ENCODE measurements around the gene SMARCD3. TPM values are rescaled to one million over a fixed set of nuclear protein-coding genes. Genes with fewer than 3 reads are reported as not detected.

SMARCD3 gene
- total and polyA plus RNA-seq, 2 of the 13 experiments (the other 11 are each of a cell fraction or from before 2014, with no cell fraction given): 0.20 to 0.62 TPM

- TF ChIP-seq, protein P1, sequence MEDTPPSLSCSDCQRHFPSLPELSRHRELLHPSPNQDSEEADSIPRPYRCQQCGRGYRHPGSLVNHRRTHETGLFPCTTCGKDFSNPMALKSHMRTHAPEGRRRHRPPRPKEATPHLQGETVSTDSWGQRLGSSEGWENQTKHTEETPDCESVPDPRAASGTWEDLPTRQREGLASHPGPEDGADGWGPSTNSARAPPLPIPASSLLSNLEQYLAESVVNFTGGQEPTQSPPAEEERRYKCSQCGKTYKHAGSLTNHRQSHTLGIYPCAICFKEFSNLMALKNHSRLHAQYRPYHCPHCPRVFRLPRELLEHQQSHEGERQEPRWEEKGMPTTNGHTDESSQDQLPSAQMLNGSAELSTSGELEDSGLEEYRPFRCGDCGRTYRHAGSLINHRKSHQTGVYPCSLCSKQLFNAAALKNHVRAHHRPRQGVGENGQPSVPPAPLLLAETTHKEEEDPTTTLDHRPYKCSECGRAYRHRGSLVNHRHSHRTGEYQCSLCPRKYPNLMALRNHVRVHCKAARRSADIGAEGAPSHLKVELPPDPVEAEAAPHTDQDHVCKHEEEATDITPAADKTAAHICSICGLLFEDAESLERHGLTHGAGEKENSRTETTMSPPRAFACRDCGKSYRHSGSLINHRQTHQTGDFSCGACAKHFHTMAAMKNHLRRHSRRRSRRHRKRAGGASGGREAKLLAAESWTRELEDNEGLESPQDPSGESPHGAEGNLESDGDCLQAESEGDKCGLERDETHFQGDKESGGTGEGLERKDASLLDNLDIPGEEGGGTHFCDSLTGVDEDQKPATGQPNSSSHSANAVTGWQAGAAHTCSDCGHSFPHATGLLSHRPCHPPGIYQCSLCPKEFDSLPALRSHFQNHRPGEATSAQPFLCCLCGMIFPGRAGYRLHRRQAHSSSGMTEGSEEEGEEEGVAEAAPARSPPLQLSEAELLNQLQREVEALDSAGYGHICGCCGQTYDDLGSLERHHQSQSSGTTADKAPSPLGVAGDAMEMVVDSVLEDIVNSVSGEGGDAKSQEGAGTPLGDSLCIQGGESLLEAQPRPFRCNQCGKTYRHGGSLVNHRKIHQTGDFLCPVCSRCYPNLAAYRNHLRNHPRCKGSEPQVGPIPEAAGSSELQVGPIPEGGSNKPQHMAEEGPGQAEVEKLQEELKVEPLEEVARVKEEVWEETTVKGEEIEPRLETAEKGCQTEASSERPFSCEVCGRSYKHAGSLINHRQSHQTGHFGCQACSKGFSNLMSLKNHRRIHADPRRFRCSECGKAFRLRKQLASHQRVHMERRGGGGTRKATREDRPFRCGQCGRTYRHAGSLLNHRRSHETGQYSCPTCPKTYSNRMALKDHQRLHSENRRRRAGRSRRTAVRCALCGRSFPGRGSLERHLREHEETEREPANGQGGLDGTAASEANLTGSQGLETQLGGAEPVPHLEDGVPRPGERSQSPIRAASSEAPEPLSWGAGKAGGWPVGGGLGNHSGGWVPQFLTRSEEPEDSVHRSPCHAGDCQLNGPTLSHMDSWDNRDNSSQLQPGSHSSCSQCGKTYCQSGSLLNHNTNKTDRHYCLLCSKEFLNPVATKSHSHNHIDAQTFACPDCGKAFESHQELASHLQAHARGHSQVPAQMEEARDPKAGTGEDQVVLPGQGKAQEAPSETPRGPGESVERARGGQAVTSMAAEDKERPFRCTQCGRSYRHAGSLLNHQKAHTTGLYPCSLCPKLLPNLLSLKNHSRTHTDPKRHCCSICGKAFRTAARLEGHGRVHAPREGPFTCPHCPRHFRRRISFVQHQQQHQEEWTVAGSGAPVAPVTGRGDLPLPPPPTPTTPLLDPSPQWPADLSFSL (CRISPR knock-in tag; IDR thresholded peaks at IDR 0.05): no peak; the same call in 1 of the 2 replicates
- TF ChIP-seq ELF3 (CRISPR knock-in tag; IDR thresholded peaks at IDR 0.05) (peak; percentile 32; the same call in 1 of the 2 replicates), HNRNPLL (IDR thresholded peaks at IDR 0.05; ENCODE audit: low read depth, low read length, poor library complexity, severe bottlenecking) (peak; percentile 53), ZBTB33 (CRISPR knock-in tag; IDR thresholded peaks at IDR 0.05) (no peak), ZNF317 (CRISPR knock-in tag; IDR thresholded peaks at IDR 0.05) (no peak), ZNF232 (CRISPR knock-in tag; IDR thresholded peaks at IDR 0.05; ENCODE audit: borderline replicate concordance) (peak; percentile 62; the same call in 1 of the 2 replicates), TBP (CRISPR knock-in tag; IDR thresholded peaks at IDR 0.05) (0 out of 2 replicates have a peak, but pooled peaks have one; percentile 58), ZNF10 (CRISPR knock-in tag; IDR thresholded peaks at IDR 0.05; ENCODE audit: borderline replicate concordance, low read depth) (no peak), GPBP1L1 (CRISPR knock-in tag; IDR thresholded peaks at IDR 0.05) (no peak), RARA (CRISPR knock-in tag; IDR thresholded peaks at IDR 0.05) (no peak), GLMP (CRISPR knock-in tag; IDR thresholded peaks at IDR 0.05; ENCODE audit: borderline replicate concordance) (no peak), SRSF9 (IDR thresholded peaks at IDR 0.05; ENCODE audit: borderline replicate concordance, insufficient read depth, low read depth, low read length, poor library complexity, severe bottlenecking) (no peak)
- TF ChIP-seq, protein P2, sequence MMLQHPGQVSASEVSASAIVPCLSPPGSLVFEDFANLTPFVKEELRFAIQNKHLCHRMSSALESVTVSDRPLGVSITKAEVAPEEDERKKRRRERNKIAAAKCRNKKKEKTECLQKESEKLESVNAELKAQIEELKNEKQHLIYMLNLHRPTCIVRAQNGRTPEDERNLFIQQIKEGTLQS (CRISPR knock-in tag; IDR thresholded peaks at IDR 0.05): no peak
- TF ChIP-seq, protein P3, sequence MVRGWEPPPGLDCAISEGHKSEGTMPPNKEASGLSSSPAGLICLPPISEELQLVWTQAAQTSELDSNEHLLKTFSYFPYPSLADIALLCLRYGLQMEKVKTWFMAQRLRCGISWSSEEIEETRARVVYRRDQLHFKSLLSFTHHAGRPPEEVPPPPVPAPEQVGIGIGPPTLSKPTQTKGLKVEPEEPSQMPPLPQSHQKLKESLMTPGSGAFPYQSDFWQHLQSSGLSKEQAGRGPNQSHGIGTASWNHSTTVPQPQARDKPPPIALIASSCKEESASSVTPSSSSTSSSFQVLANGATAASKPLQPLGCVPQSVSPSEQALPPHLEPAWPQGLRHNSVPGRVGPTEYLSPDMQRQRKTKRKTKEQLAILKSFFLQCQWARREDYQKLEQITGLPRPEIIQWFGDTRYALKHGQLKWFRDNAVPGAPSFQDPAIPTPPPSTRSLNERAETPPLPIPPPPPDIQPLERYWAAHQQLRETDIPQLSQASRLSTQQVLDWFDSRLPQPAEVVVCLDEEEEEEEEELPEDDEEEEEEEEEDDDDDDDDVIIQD (CRISPR knock-in tag; IDR thresholded peaks at IDR 0.05; ENCODE audit: low read depth): no peak
Measured at GRCh38 chr7:151226875-151227782, 21.4 kb downstream of the SMARCD3 start, which contains the start of gene ABCF2 (continued).

Measured in HepG2 (cell line).